Measurements from ENCODE around the gene SMIM27. TPM values are rescaled to one million over a fixed set of nuclear protein-coding genes. Genes with fewer than 3 reads are reported as not detected.
A peak's percentile ranks its signal among the peaks of the same experiment; 100 is the strongest.

SMIM27 gene
- total and polyA plus RNA-seq, 2 experiments from 2014 or later, result 3.4 to 106 TPM

- H3K9me3 Mint-ChIP-seq, result peaks cover 11% of the 10 kb centered on the region; the same call in 2 of the 3 replicates
- H3K27ac ChIP-seq (ENCODE audit: low read depth), result peak overlapping the region; percentile 90; the same call in 1 of the 2 replicates
- H2AFZ ChIP-seq, result no peak overlapping the region
- ATAC-seq, result no peak
- H3K4me1 Mint-ChIP-seq, result peaks cover 18% of the 10 kb centered on the region
- no peaks in the 10 kb centered on the region for H3K9me2 ChIP-seq (ENCODE audit: insufficient read depth)
- no peaks in the 10 kb centered on the region for H4K20me1 ChIP-seq (replicated peaks; ENCODE audit: insufficient read depth)
- peak overlapping the region; percentile 89 for H3K4me3 Mint-ChIP-seq
- H3K27me3 Mint-ChIP-seq (ENCODE audit: insufficient read depth, low read depth, poor library complexity), result peaks cover 7% of the 10 kb centered on the region
- H3K4me2 ChIP-seq, result peak overlapping the region; percentile 88
- TF ChIP-seq EZH2 (IDR thresholded peaks at IDR 0.05; ENCODE audit: low read depth, unreplicated experiment), result no peak
- TF ChIP-seq CTCF (conservative IDR thresholded peaks at IDR 0.05; ENCODE audit: low read depth in 2 of 2), result 0 out of 4 replicates have a peak, but pooled peaks of 1 of the 2 experiments have one; percentile 3
- no peak for TF ChIP-seq EZH2phosphoT487 (IDR thresholded peaks at IDR 0.05; ENCODE audit: unreplicated experiment)
- no peaks in the 10 kb centered on the region for H3K27me3 ChIP-seq (ENCODE audit: insufficient read depth)
- H3K27ac Mint-ChIP-seq, result no peak overlapping the region; the same call in 1 of the 2 replicates
- peaks cover 13% of the 10 kb centered on the region for H3K4me1 ChIP-seq (ENCODE audit: insufficient read depth)
- H3K36me3 Mint-ChIP-seq (ENCODE audit: low read depth), result peaks cover 25% of the 10 kb centered on the region
- peaks cover 26% of the 10 kb centered on the region for H3K79me2 ChIP-seq (replicated peaks; ENCODE audit: insufficient read depth)
- no peaks in the 10 kb centered on the region for H3K36me3 ChIP-seq (ENCODE audit: insufficient read depth)
- no peak for DNase-seq (ENCODE audit: low spot score)
- no peaks in the 10 kb centered on the region for H3F3A ChIP-seq (replicated peaks; ENCODE audit: low read depth)
- H3K4me3 ChIP-seq, result peak overlapping the region; percentile 88
These were observed 25.4 kb upstream of the SMIM27 start for GRCh38 chr9:32526707-32527048.

- no peaks in the 10 kb centered on the region for H3F3A ChIP-seq (replicated peaks; ENCODE audit: low read depth)
- ATAC-seq (no peak), DNase-seq (ENCODE audit: low spot score) (no peak)
- H3K79me2 ChIP-seq (replicated peaks; ENCODE audit: insufficient read depth), result no peaks in the 10 kb centered on the region
- no peaks in the 10 kb centered on the region for H3K27me3 Mint-ChIP-seq (ENCODE audit: insufficient read depth, low read depth, poor library complexity)
- no peaks in the 10 kb centered on the region for H3K27me3 ChIP-seq (ENCODE audit: insufficient read depth)
- H3K4me3 ChIP-seq, result no peak overlapping the region
- H3K4me3 Mint-ChIP-seq, result no peak overlapping the region
- peaks cover 17% of the 10 kb centered on the region; the same call in 2 of the 3 replicates for H3K36me3 Mint-ChIP-seq (ENCODE audit: low read depth)
- H4K20me1 ChIP-seq (replicated peaks; ENCODE audit: insufficient read depth), result peaks cover 13% of the 10 kb centered on the region; the same call in 1 of the 2 replicates
- H3K27ac Mint-ChIP-seq, result no peak overlapping the region
- H2AFZ ChIP-seq, result no peak overlapping the region
- no peaks in the 10 kb centered on the region for H3K4me1 ChIP-seq (ENCODE audit: insufficient read depth)
- no peaks in the 10 kb centered on the region for H3K36me3 ChIP-seq (ENCODE audit: insufficient read depth)
- H3K4me2 ChIP-seq, result no peak overlapping the region
- no peaks in the 10 kb centered on the region for H3K9me2 ChIP-seq (ENCODE audit: insufficient read depth)
- H3K9me3 Mint-ChIP-seq, result no peaks in the 10 kb centered on the region
- H3K27ac ChIP-seq (ENCODE audit: low read depth), result no peak overlapping the region
- no peaks in the 10 kb centered on the region for H3K4me1 Mint-ChIP-seq
- TF ChIP-seq JUNB (IDR thresholded peaks at IDR 0.05; ENCODE audit: unreplicated experiment) (no peak), POLR2AphosphoS5 (IDR thresholded peaks at IDR 0.05; ENCODE audit: low read depth) (no peak), ZNF462 (CRISPR knock-in tag; IDR thresholded peaks at IDR 0.05) (no peak), CREB1 (CRISPR knock-in tag; IDR thresholded peaks at IDR 0.05; ENCODE audit: low read depth) (no peak), CTCF (conservative IDR thresholded peaks at IDR 0.05; ENCODE audit: low read depth in 2 of 2) (no peak), ETS1 (IDR thresholded peaks at IDR 0.05) (no peak), NANOG (IDR thresholded peaks at IDR 0.05; ENCODE audit: borderline replicate concordance) (no peak), EZH2 (IDR thresholded peaks at IDR 0.05; ENCODE audit: low read depth, unreplicated experiment) (no peak), ZNF114 (CRISPR knock-in tag; IDR thresholded peaks at IDR 0.05) (no peak), STAT1 (IDR thresholded peaks at IDR 0.05; ENCODE audit: unreplicated experiment) (no peak), EZH2phosphoT487 (IDR thresholded peaks at IDR 0.05; ENCODE audit: unreplicated experiment) (no peak)
These were observed 18.8 kb upstream of the SMIM27 start for GRCh38 chr9:32533336-32533735.

All from GM23338 (cell line).